A673 (cell line): ENCODE results near the gene C9orf50. TPM values are rescaled to one million over a fixed set of nuclear protein-coding genes. Genes with fewer than 3 reads are reported as not detected.

Experiments used
- BruUV-seq: library from RNA; stranded (reverse); fragments of 400-500 nt; replicated peaks from 2 replicates; lab custom pipeline; 2021; lab: Mats Ljungman, UMichigan
- CTCF ChIA-PET: fragments of 300-600 bp; sonication (Branson Sonifier 250); formaldehyde crosslinking; loops from one replicate; lab custom pipeline; 2022; ENCODE audit warnings: antibody characterized with exemption; lab: Charles Lee
- POLR2A ChIA-PET: fragments of 300-600 bp; sonication (Branson Sonifier 250); formaldehyde crosslinking; loops from one replicate; lab custom pipeline; 2022; ENCODE audit warnings: antibody characterized with exemption; ENCODE audit not compliant: low non-redundant PET; lab: Charles Lee
- DNase-seq: peaks from one replicate; pipeline ENCODE4 v3.0.0-alpha.2; 2015; ENCODE audit warnings: low spot score
- H3K27ac ChIP-seq: fragments of 200-600 bp; sonication (generic); 2 replicates; pipeline ENCODE4 v1.5.1; 2016; ENCODE audit warnings: mixed run types, low read depth, mild to moderate bottlenecking, mixed read lengths, antibody characterized with exemption, low read length; ENCODE audit not compliant: poor library complexity, severe bottlenecking
- H3K27me3 ChIP-seq: fragments of 200-600 bp; sonication (generic); replicated peaks from 2 replicates; pipeline ENCODE4 v1.6.1; 2017; ENCODE audit warnings: mixed run types, low read depth, mild to moderate bottlenecking, mixed read lengths, antibody characterized with exemption, low read length; ENCODE audit not compliant: insufficient read depth, poor library complexity
- H3K36me3 ChIP-seq: fragments of 200-600 bp; sonication (generic); 2 replicates; pipeline ENCODE4 v1.6.1; 2016; ENCODE audit warnings: mixed run types, mild to moderate bottlenecking, mixed read lengths, antibody characterized with exemption, low read length; ENCODE audit not compliant: insufficient read depth, poor library complexity, severe bottlenecking
- H3K4me1 ChIP-seq: fragments of 200-600 bp; sonication (generic); 2 replicates; pipeline ENCODE4 v1.6.1; 2017; ENCODE audit warnings: mixed run types, mild to moderate bottlenecking, mixed read lengths, antibody characterized with exemption, low read length; ENCODE audit not compliant: insufficient read depth, poor library complexity, severe bottlenecking
- H3K4me3 ChIP-seq: fragments of 200-600 bp; sonication (generic); 2 replicates; pipeline ENCODE4 v1.5.1; 2016; ENCODE audit warnings: low read depth, mixed run types, mild to moderate bottlenecking, mixed read lengths, low read length; ENCODE audit not compliant: poor library complexity, severe bottlenecking
- H3K9me3 ChIP-seq: fragments of 200-600 bp; sonication (generic); 2 replicates; pipeline ENCODE4 v1.6.1; 2016; ENCODE audit warnings: mixed run types, low read depth, mild to moderate bottlenecking, mixed read lengths, antibody characterized with exemption, low read length; ENCODE audit not compliant: poor library complexity, severe bottlenecking
- CTCF ChIP-seq: fragments of 300-800, 200-600 bp; sonication (generic); conservative IDR thresholded peaks from 2 replicates; pipeline ENCODE4 v1.5.1; 2017; ENCODE audit warnings: low read depth, mild to moderate bottlenecking, antibody characterized with exemption, low read length, moderate library complexity, mixed read lengths
- EZH2 ChIP-seq: fragments of 200-600 bp; sonication (generic); IDR thresholded peaks from 2 replicates; pipeline ENCODE4 v1.6.1; 2017; ENCODE audit warnings: borderline replicate concordance, low read depth, mild to moderate bottlenecking, mixed read lengths, antibody characterized with exemption, low read length; ENCODE audit not compliant: poor library complexity, severe bottlenecking
- intact Hi-C: fragments of 100-400 bp; cut with micrococcal nuclease; formaldehyde crosslinking; loops from one replicate; pipeline ENCODE4 v1.10.0; 2022; ENCODE audit not compliant: unreplicated experiment
- total RNA-seq: library from RNA; stranded (reverse); gene quantifications from 2 replicates; pipeline ENCODE4 v1.2.3, GENCODE V29; 2021

Gene C9orf50
- total RNA-seq, 1 experiment from 2014 or later, result not detected

GRCh38 chr9:129626625-129627284, 5.9 kb upstream of the C9orf50 start:
- Histone ChIP-seq H3K4me1 (peaks cover 40% of the 10 kb centered on the region), H3K9me3 (no peaks in the 10 kb centered on the region), H3K36me3 (no peaks in the 10 kb centered on the region), H3K27me3 (no peaks in the 10 kb centered on the region), H3K4me3 (peak overlapping the region; percentile 97), H3K27ac (peak overlapping the region; percentile 98)
- ChIA-PET CTCF (interaction anchor here (0.7 to 5.3 kb wide), 4 partner anchors 13 to 495 kb away, joined by 3 to 40 read pairs (median 4); no protein-coding TSS in a partner anchor), POLR2A (no interaction called here)
- DNase-seq, result peak; percentile 71
- no peak for TF ChIP-seq CTCF
- TF ChIP-seq EZH2, result no peak
- intact Hi-C loops, result loop anchor here (5.0 kb wide), 1 partner anchor 166 kb away; no protein-coding TSS in a partner anchor
- no TSS peak for BruUV-seq

DNA sequence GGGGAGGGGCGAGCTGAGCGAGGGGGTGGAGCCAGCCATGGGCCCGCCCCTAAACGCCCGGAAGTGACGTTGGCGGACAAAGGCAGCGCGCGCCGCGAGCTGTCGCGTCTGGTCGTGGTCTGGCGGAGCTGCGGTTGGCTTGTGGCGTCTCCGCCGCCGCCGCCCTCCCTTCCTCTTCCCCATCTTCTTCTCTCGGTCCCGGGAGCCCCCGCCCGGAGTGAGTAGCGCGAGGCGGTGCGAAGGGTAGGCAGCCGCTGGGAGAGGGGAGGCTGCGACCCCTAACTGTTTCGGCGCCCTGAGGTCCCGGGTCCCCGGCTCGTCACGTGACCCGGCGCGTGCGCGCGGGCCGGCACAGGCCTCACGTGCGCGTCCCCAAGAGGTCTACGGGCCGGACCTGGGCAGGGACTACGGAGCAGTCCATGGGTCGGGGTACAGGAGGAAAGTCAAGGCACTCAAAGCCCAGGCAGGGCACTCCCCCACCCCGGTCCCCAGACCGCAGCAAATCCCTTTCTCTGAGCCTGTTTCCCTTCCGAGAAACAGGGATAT, 5.3 kb upstream of the C9orf50 start, which contains the start of gene NTMT1:
NTMT1 (plus strand) TSS at position 85 of the 546 bp plus-strand sequence. CDS start 6,541 bp downstream, outside the sequence.
- POLR2A ChIA-PET, result no interaction called here
- H3K9me3 ChIP-seq, result no peaks in the 10 kb centered on the region
- TF ChIP-seq CTCF (no peak), EZH2 (no peak)
- intact Hi-C loops, result loop anchor here (5.0 kb wide), 1 partner anchor 166 kb away; no protein-coding TSS in a partner anchor
- CTCF ChIA-PET, result interaction anchor here (0.6 to 5.3 kb wide), 6 partner anchors 29 to 494 kb away, joined by 3 to 40 read pairs (median 4); partner anchors contain the start of gene PTGES
- H3K27ac ChIP-seq, result peak within 1 kb of the TSS; percentile 98
- no TSS peak for BruUV-seq
- H3K4me3 ChIP-seq, result peak within 1 kb of the TSS; percentile 97
- no peaks in the 10 kb centered on the region for H3K36me3 ChIP-seq
- H3K27me3 ChIP-seq, result no peaks in the 10 kb centered on the region
- peak; percentile 88 for DNase-seq
- peaks cover 39% of the 10 kb centered on the region for H3K4me1 ChIP-seq

GRCh38 chr9:129624947-129625346, 4.0 kb upstream of the C9orf50 start:
- Histone ChIP-seq H3K4me3 (no peak overlapping the region), H3K27me3 (no peaks in the 10 kb centered on the region), H3K27ac (no peak overlapping the region), H3K36me3 (no peaks in the 10 kb centered on the region), H3K9me3 (no peaks in the 10 kb centered on the region), H3K4me1 (peaks cover 34% of the 10 kb centered on the region)
- BruUV-seq, result no TSS peak
- ChIA-PET CTCF (interaction anchor here (0.6 to 5.3 kb wide), 7 partner anchors 15 to 595 kb away, joined by 3 to 40 read pairs (median 4); no protein-coding TSS in a partner anchor), POLR2A (interaction anchor here (0.7 kb wide), 1 partner anchor 515 kb away, joined by 3 read pairs; no protein-coding TSS in a partner anchor)
- DNase-seq, result no peak
- no peak for TF ChIP-seq EZH2
- no peak for TF ChIP-seq CTCF
- intact Hi-C loops, result loop anchor here (5.0 kb wide), 1 partner anchor 167 kb away; no protein-coding TSS in a partner anchor
